BJ (cell line): ENCODE measurements around the gene RRAS. TPM values are rescaled to one million over a fixed set of nuclear protein-coding genes. Genes with fewer than 3 reads are reported as not detected.

Experiments used
- CTCF ChIA-PET: fragments of 350-600 bp; formaldehyde crosslinking; extraction: SDS; loops from one replicate; lab custom pipeline; 2021; ENCODE audit warnings: antibody characterized with exemption, inconsistent platforms; lab: Yijun Ruan, JAX
- POLR2A ChIA-PET: fragments of 300-600 bp; sonication (Branson Sonifier 250); formaldehyde crosslinking; extraction: SDS; loops from one replicate; lab custom pipeline; 2021; ENCODE audit warnings: antibody characterized with exemption; lab: Charles Lee
- DNase-seq: peaks from one replicate; pipeline ENCODE4 v3.0.0-alpha.2; 2011; ENCODE audit warnings: low read depth
- H3K27me3 ChIP-seq: 2 replicates; pipeline ENCODE4 v1.6.0; 2011; ENCODE audit warnings: low read length; ENCODE audit not compliant: control insufficient read depth, insufficient read depth
- H3K36me3 ChIP-seq: 2 replicates; pipeline ENCODE4 v1.5.1; 2011; ENCODE audit warnings: low read length; ENCODE audit not compliant: control insufficient read depth, insufficient read depth
- H3K4me3 ChIP-seq: 2 replicates; pipeline ENCODE4 v1.5.1; 2011; ENCODE audit warnings: low read depth, mild to moderate bottlenecking, control low read depth, low read length
- polyA plus RNA-seq: library from polyadenylated mRNA; depleted of rRNA; stranded (reverse); fragments of >200 nt; gene quantifications from 2 replicates; pipeline ENCODE4 v1.2.3, GENCODE V29; 2011
- TF ChIP-seq, protein P1 (sequence below): IDR thresholded peaks from 2 replicates; pipeline ENCODE4 v1.5.1; 2011; ENCODE audit warnings: low read depth, mild to moderate bottlenecking, control low read depth, inconsistent platforms, low read length, moderate library complexity; ENCODE audit not compliant: insufficient read depth

Gene RRAS
- polyA plus RNA-seq, 1 experiment: 186 TPM

DNA sequence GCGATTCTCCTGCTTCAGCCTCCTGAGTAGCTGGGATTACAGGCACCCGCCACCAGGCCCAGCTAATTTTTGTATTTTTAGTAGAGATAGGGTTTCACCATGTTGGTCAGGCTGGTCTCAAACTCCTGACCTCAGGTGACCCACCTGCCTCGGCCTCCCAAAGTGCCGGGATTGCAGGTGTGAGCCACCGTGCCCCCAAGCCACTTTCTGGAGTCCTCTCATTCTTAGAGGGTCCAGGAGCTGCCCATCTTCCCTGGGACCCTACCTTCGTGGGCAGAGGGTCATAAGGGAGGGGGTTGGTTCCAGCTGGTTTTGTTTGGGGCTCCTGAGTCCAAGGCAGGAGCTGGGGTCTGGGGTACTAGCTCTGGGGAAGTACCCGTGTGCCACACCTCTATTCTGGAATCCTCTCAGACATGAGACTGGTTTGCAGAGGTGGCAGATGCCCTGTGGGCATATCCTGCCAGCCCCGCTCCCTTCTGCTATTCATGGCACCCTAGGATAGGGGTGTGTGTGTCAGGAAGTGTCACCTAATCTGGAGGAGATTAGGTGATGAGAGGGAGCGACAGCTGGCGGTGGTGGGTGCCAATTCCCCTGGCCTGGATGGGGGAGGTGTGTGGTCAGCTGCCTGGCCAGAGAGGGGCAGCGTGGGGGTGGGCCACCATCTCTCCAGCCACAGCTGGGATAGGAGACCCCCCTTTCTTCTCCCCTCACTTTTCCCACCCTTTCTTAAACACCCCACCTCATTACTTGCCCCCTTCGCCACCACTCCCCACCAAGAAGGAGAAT, 39.2 kb upstream of the RRAS start:
- no peak for DNase-seq
- ChIA-PET CTCF (interaction anchor here (0.6 to 5.0 kb wide), 9 partner anchors 10 to 132 kb away, joined by 3 to 41 read pairs (median 4); partner anchors contain the start of genes ADM5 and CPT1C), POLR2A (no interaction called here)
- Histone ChIP-seq H3K27me3 (no peaks in the 10 kb centered on the region), H3K36me3 (peaks cover 13% of the 10 kb centered on the region), H3K4me3 (no peak overlapping the region)
- TF ChIP-seq, protein P1, sequence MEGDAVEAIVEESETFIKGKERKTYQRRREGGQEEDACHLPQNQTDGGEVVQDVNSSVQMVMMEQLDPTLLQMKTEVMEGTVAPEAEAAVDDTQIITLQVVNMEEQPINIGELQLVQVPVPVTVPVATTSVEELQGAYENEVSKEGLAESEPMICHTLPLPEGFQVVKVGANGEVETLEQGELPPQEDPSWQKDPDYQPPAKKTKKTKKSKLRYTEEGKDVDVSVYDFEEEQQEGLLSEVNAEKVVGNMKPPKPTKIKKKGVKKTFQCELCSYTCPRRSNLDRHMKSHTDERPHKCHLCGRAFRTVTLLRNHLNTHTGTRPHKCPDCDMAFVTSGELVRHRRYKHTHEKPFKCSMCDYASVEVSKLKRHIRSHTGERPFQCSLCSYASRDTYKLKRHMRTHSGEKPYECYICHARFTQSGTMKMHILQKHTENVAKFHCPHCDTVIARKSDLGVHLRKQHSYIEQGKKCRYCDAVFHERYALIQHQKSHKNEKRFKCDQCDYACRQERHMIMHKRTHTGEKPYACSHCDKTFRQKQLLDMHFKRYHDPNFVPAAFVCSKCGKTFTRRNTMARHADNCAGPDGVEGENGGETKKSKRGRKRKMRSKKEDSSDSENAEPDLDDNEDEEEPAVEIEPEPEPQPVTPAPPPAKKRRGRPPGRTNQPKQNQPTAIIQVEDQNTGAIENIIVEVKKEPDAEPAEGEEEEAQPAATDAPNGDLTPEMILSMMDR: no peak

DNA sequence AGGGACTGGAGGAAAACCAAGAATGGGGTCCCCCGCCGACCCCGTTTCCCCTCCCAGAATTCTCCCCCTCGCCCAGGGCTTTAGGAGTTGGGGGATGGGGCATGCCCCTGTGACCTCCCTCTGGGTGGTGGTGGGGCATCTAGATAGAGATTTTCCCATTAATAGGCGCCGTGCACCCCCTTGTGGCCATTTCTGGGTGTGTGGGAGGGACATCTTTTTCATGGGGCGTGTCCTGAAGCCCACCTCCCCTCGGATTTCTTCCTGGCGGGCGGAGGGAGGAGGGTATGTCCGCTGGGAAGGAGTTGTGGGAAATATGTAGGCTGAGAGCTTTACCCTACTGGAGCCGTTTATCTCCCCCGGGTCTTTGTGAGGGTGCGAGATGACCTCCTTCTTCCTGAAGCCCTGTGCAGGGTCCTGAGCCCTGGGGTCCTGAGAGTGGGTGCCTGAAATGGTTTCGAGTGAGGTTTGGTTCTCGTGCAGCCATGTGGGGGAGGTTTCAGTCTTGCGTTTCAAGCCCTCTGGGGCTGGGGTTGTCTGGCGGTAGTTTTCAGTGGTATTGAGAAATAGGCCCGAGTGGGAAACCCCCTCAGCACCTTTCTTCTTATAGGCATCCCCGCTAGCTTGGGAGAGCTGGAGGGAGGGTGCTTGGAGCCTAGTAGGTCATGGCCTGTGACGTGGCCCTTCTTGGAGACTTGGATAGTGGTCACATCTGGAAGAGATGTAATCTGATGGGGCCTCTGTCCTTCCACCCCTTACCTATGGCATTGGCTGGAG, 38.1 kb upstream of the RRAS start:
- Histone ChIP-seq H3K4me3 (peak overlapping the region; percentile 93), H3K27me3 (no peaks in the 10 kb centered on the region), H3K36me3 (peaks cover 8% of the 10 kb centered on the region)
- TF ChIP-seq, protein P1: peak; percentile 69
- no peak for DNase-seq
- ChIA-PET CTCF (interaction anchor here (0.6 to 5.0 kb wide), 17 partner anchors 8 to 175 kb away, joined by 3 to 41 read pairs (median 4); partner anchors contain the start of genes ADM5, BCL2L12, CPT1C and IRF3), POLR2A (no interaction called here)

DNA sequence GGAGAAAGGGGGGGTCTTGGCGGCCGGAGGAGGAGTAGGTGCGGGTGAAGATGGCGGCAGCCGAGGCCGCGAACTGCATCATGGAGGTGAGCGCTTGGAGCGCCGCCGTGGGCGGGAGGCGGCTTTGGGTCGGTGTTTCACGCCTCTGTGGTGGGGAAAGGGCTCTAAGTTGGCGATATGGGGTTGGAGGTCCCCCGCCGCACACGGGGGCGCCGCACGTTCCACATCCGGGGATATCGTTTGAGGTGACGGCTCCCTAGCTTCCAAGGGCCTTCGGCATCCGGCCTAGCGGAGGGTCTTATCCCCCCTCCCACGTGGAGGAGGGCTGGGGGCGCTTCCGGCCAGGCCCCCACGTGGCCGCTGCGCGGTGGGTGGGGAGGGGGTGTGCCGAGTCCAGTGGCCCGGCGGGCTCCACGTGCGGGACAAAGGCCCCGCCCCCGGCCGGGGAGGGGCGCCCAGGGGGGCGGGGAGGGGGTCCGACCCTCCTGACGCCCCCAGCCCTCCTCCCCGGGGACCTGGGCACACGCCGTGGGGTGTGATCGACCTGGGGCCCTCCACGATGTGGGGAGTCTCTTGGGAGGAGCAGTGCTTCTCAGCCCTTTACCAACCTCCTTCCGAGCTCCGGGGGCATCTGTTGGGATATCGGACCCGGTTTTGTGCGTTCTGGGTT, 37.4 kb upstream of the RRAS start, which contains the start of gene PRMT1:
TSS of gene PRMT1 (plus strand) at position 41 of the 670 bp plus-strand sequence. CDS start at position 51, 10 bp downstream.
- DNase-seq: no peak
- ChIA-PET CTCF (interaction anchor here (0.9 to 5.0 kb wide), 12 partner anchors 8 to 174 kb away, joined by 3 to 41 read pairs (median 4); partner anchors contain the start of genes ADM5, BCL2L12, CPT1C and IRF3), POLR2A (interaction anchor here (0.6 to 1.3 kb wide), 3 partner anchors 37 to 224 kb away, joined by 3 to 9 read pairs (median 4); partner anchors contain the start of genes ALDH16A1 and RRAS)
- peaks cover 7% of the 10 kb centered on the region for H3K36me3 ChIP-seq
- H3K4me3 ChIP-seq: peak within 1 kb of the TSS; percentile 93
- H3K27me3 ChIP-seq: no peaks in the 10 kb centered on the region
- TF ChIP-seq, protein P1: no peak

DNA sequence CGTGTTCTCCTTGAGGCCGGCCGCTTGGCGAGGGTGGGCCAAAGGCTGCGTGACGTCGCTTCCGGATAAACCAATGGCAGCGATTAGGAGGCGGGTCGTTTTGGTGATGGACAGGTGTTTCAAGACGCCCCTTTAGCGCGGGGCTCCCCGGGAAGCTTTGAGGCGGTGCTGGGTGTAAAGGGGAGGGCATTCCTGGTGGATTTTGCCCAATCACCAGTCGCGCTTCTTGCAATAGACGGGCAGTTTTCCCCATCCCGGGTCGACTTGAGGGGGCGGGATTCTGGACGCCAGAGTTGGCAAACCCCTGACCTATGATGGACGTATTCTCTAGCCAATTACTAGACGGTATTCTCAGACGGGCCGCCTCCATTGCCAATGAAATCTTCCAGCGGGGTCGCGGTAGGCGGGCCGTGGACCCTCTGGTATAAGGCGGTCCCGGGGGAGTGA, 36.9 kb upstream of the RRAS start:
- ChIA-PET CTCF (interaction anchor here (1.0 to 4.6 kb wide), 9 partner anchors 9 to 178 kb away, joined by 3 to 22 read pairs (median 4); partner anchors contain the start of genes BCL2L12 and IRF3), POLR2A (interaction anchor here (0.6 to 1.3 kb wide), 6 partner anchors 35 to 224 kb away, joined by 3 to 9 read pairs (median 4); partner anchors contain the start of genes ALDH16A1, RRAS and SCAF1)
- peak; percentile 100 for DNase-seq
- TF ChIP-seq, protein P1: no peak
- no peaks in the 10 kb centered on the region for H3K27me3 ChIP-seq
- H3K4me3 ChIP-seq: peak overlapping the region; percentile 93
- H3K36me3 ChIP-seq: peaks cover 2% of the 10 kb centered on the region
